Jurkat, Clone E6-1 (cell line): ENCODE data around the gene NUP37.

Experiments used
- DNase-seq: peaks from one replicate; pipeline ENCODE4 v3.0.0-alpha.2; 2011; ENCODE audit warnings: low read depth, low spot score
- H3K4me3 ChIP-seq: 2 replicates; pipeline ENCODE4 v1.5.1; 2011; ENCODE audit warnings: mild to moderate bottlenecking, low read length, control low read depth, moderate library complexity

NUP37 gene

GRCh38 chr12:102043928-102044327 lies 76.0 kb downstream of the NUP37 start:
- peak; percentile 94 for DNase-seq
- no peak overlapping the region for H3K4me3 ChIP-seq

- no peak for DNase-seq
Measured at GRCh38 chr12:102033991-102034745, 85.7 kb downstream of the NUP37 start.

GRCh38 chr12:102031852-102032251 lies 88.1 kb downstream of the NUP37 start:
- H3K4me3 ChIP-seq, result no peak overlapping the region

More at GRCh38 chr12:102033991-102034745, 85.7 kb downstream of the NUP37 start:
- no peak overlapping the region for H3K4me3 ChIP-seq

DNA sequence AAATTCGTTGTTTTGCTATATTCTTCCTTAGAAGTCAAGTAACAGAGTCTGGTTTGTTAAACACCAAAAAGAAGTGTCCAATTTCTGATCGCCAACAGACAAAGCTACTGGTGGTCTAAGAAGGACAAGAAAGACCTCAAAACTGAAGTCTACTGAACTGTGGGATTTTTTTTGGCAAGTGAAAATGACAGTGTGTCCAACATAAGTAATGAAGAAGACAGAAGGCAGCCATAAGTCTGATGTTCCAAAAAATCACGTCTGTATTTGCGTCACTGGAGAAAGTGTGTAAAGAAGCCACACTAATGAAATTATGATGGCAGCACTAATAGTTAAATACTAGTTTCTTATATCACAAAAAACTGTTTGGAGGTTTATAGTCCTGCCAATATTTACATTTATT lies 90.8 kb downstream of the NUP37 start:
- H3K4me3 ChIP-seq, result no peak overlapping the region
- no peak for DNase-seq

More at GRCh38 chr12:102031852-102032251, 88.1 kb downstream of the NUP37 start:
- no peak for DNase-seq

DNA sequence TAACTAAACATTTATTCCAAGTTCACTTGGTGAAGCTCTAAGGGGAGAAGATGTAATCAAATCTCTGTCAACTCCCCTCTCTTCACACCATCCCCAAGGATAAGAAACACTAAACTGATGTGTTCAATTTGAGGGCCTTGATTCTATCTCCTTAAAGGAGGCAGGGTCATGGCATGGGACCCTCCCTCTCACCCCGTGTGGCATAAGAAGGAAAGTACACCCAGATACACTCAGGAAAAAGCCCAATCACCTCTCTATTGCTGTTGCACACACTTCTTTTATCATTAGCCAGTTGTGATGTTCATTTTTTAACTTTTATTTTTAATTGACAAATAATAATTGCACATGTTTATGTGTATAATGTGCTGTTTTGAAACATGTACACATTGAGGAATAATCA lies 93.2 kb downstream of the NUP37 start:
- no peak for DNase-seq

DNA sequence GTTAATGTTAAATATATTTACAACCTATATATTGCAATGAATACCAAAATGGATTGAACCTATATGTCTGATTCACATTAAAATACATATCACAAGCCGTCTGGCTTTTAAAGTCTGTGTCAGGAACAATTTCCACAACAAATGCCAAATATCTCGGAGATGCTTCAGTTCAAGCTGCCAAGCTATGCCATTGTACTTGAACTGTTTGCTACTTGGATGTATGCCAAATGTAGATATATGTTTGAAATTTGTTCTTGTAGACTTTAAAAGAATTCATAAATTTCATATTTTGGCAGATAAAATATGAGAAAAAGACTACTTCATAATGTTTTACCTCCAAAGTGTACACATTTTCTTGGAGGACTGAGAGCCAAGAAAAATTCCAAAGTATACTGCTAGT lies 95.1 kb downstream of the NUP37 start:
- DNase-seq, result no peak
- H3K4me3 ChIP-seq, result no peak overlapping the region

More for the DNA sequence above, 93.2 kb downstream of the NUP37 start:
- no peak overlapping the region for H3K4me3 ChIP-seq

DNA sequence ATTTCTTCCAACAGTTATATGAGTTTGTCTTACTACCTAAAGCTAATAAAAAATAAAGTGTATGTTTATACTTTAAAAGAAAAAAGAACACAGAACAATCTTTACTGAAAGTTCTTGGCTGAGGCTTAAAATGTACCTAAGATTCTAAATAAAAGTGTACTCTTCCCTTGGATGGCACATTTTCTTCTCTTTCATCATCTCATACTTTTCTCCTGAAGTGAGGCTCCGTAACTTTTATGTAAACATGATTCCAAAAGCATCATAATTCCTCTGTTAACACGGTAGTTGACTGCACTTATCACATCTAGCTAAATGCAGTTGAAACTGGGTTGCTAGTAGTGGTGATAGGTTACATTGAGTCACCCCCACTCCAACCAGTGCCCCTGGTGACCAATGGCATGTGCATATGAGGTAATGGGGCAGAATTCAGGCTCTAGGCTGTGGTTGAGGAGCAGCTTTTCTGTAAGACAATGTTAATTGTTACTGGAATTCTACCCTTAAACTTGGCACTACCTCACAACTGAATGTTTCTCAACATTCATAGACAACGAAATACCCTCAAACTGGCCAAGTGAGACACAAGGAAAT lies 96.5 kb downstream of the NUP37 start:
- H3K4me3 ChIP-seq, result no peak overlapping the region
- no peak for DNase-seq
